ENCODE results near the gene AOC1. TPM values are rescaled to one million over a fixed set of nuclear protein-coding genes. Genes with fewer than 3 reads are reported as not detected.

AOC1 gene
- 0.36 TPM for total RNA-seq
- long read RNA-seq, partial matches to known transcripts = 0 of 1 reads
- long read RNA-seq, other reads (novel, unspliced or antisense) = 0 of 1 reads

GRCh38 chr7:150852371-150852905 is at the start of gene AOC1:
AOC1 (plus strand) TSS chr7:150852517; CDS start chr7:150856471, 3,954 bp downstream.
- Histone ChIP-seq H3K36me3 (no peaks in the 10 kb centered on the region), H3K27ac (replicated peaks) (no peak within 1 kb of the TSS), H3K4me1 (no peaks in the 10 kb centered on the region), H3K9me3 (replicated peaks) (no peaks in the 10 kb centered on the region), H3K4me3 (no peak within 1 kb of the TSS), H3K27me3 (ENCODE audit: low read depth) (peaks cover 51% of the 10 kb centered on the region)
- TF ChIP-seq, protein P1, sequence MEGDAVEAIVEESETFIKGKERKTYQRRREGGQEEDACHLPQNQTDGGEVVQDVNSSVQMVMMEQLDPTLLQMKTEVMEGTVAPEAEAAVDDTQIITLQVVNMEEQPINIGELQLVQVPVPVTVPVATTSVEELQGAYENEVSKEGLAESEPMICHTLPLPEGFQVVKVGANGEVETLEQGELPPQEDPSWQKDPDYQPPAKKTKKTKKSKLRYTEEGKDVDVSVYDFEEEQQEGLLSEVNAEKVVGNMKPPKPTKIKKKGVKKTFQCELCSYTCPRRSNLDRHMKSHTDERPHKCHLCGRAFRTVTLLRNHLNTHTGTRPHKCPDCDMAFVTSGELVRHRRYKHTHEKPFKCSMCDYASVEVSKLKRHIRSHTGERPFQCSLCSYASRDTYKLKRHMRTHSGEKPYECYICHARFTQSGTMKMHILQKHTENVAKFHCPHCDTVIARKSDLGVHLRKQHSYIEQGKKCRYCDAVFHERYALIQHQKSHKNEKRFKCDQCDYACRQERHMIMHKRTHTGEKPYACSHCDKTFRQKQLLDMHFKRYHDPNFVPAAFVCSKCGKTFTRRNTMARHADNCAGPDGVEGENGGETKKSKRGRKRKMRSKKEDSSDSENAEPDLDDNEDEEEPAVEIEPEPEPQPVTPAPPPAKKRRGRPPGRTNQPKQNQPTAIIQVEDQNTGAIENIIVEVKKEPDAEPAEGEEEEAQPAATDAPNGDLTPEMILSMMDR (IDR thresholded peaks at IDR 0.05; ENCODE audit: borderline replicate concordance) = no peak
- DNase-seq = no peak
- intact Hi-C loops (cut with micrococcal nuclease) = no loop called here

DNA sequence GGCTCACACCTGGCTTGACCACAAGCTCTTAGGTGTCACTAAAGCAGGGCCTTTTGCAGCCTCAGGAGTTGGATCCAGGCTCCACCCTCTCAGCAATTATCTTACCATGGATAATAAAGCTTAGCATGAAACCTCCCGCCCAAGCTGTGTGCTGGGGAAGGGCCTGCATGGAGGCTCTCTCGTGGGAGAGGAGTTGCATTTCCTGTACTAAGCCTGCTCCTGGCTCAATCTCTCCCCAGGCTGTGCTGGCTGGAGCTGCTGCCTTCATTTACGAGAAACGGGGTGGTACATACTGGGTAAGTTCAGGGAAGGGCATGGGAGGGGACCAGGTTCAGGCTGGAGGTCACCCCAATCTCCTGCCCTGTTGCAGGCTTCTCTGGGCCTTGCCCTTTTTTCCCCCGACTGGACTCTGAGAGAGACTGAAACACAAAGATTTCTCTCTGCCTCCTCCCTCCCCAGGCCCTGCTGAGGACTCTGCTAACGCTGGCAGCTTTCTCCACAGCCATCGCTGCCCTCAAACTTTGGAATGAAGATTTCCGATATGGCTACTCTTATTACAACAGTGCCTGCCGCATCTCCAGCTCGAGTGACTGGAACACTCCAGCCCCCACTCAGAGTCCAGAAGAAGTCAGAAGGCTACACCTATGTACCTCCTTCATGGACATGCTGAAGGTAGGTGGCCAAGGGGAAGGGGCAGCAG is 49.0 kb upstream of the AOC1 start:
- Histone ChIP-seq H3K4me1 (peaks cover 18% of the 10 kb centered on the region), H3K27ac (replicated peaks) (no peak overlapping the region), H3K9me3 (replicated peaks) (peaks cover 16% of the 10 kb centered on the region), H3K4me3 (no peak overlapping the region), H3K36me3 (peaks cover 8% of the 10 kb centered on the region), H3K27me3 (ENCODE audit: low read depth) (peaks cover 42% of the 10 kb centered on the region)
- TF ChIP-seq, protein P1 (IDR thresholded peaks at IDR 0.05; ENCODE audit: borderline replicate concordance) = no peak
- intact Hi-C loops (cut with micrococcal nuclease) = no loop called here
- no peak for DNase-seq

DNA sequence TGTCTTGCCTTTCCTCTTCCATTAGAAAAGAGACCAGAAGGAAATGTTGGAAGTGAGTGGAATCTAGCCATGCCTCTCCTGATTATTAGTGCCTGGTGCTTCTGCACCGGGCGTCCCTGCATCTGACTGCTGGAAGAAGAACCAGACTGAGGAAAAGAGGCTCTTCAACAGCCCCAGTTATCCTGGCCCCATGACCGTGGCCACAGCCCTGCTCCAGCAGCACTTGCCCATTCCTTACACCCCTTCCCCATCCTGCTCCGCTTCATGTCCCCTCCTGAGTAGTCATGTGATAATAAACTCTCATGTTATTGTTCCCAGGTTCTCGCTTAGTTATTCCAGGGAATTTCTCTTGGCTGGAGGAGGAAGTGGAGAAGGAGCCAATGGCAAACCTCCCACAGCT is 47.5 kb upstream of the AOC1 start:
- Histone ChIP-seq H3K27ac (replicated peaks) (no peak overlapping the region), H3K9me3 (replicated peaks) (peaks cover 16% of the 10 kb centered on the region), H3K36me3 (peaks cover 8% of the 10 kb centered on the region), H3K4me1 (peaks cover 14% of the 10 kb centered on the region), H3K27me3 (ENCODE audit: low read depth) (peaks cover 30% of the 10 kb centered on the region), H3K4me3 (no peak overlapping the region)
- TF ChIP-seq, protein P1 (IDR thresholded peaks at IDR 0.05; ENCODE audit: borderline replicate concordance) = no peak
- DNase-seq = no peak
- intact Hi-C loops (cut with micrococcal nuclease) = no loop called here

DNA sequence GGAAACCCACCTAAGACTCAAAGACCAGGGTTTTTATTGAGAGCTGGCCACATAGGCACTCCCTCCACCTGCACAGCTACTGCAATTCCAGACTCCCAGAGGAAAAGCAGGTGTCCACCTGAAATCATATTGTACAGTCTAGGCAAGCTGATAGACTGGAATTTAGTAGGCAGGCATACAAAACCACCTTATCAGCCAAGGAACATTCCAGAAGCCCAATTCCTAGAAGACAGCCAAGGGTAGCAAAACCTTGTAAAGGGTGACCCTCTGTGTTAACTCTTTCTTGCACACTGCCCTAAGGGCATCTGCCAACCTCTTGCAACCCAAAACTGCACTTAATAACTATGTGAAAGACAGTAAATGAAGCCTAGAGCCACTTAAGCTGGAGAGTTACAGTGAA is 46.5 kb upstream of the AOC1 start:
- peaks cover 16% of the 10 kb centered on the region for H3K9me3 ChIP-seq (replicated peaks)
- no peak for DNase-seq
- H3K27me3 ChIP-seq (ENCODE audit: low read depth) = peaks cover 20% of the 10 kb centered on the region
- no peak overlapping the region for H3K27ac ChIP-seq (replicated peaks)
- TF ChIP-seq, protein P1 (IDR thresholded peaks at IDR 0.05; ENCODE audit: borderline replicate concordance) = no peak
- peaks cover 3% of the 10 kb centered on the region for H3K4me1 ChIP-seq
- H3K36me3 ChIP-seq = peaks cover 8% of the 10 kb centered on the region
- intact Hi-C loops (cut with micrococcal nuclease) = no loop called here
- H3K4me3 ChIP-seq = no peak overlapping the region

DNA sequence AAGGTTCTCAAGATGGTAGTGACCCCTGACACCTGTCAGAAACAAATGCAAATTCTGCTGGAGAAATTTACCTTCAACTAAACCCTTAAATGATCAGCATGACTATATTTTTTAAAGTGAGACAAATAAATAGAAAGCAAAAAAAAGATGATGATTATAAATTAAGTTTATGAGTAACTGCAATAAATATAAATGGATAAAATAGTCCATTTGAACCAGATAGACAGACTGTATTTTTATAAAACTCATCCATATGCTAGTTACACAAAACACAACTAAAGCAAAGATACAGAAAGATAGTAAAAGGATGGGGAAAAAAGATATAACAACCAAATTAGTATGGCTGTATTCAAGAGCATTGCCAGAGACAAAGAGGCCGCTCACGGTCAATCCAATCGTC is 45.9 kb upstream of the AOC1 start:
- no peak for DNase-seq
- Histone ChIP-seq H3K27ac (replicated peaks) (no peak overlapping the region), H3K4me3 (no peak overlapping the region), H3K4me1 (no peaks in the 10 kb centered on the region), H3K9me3 (replicated peaks) (peaks cover 16% of the 10 kb centered on the region), H3K27me3 (ENCODE audit: low read depth) (peaks cover 14% of the 10 kb centered on the region), H3K36me3 (peaks cover 8% of the 10 kb centered on the region)
- TF ChIP-seq, protein P1 (IDR thresholded peaks at IDR 0.05; ENCODE audit: borderline replicate concordance) = no peak
- intact Hi-C loops (cut with micrococcal nuclease) = no loop called here

Data from left ventricle myocardium inferior (tissue), 1 donor.